SU-DHL-6 (cell line): ENCODE data around the gene DMD.

Experiments
- H2AFZ ChIP-seq: fragments of 200-600 bp; sonication (generic); 2 replicates; pipeline ENCODE4 v1.6.1; 2014; ENCODE audit warnings: low read depth, mild to moderate bottlenecking, moderate library complexity, mixed read lengths, antibody characterized with exemption, low read length; ENCODE audit not compliant: severe bottlenecking
- H3F3A ChIP-seq: fragments of 200-600 bp; shearing (Covaris generic); 2 replicates; pipeline ENCODE4 v1.6.0; 2016; ENCODE audit warnings: antibody characterized with exemption, mild to moderate bottlenecking; ENCODE audit not compliant: insufficient read depth
- H3K27ac ChIP-seq: fragments of 200-600 bp; sonication (generic); 2 replicates; pipeline ENCODE4 v1.5.1; 2016; ENCODE audit warnings: low read depth, mild to moderate bottlenecking, low read length, moderate library complexity, mixed read lengths
- H3K27me3 ChIP-seq: fragments of 200-600 bp; sonication (generic), shearing (Covaris generic); 2 replicates; pipeline ENCODE4 v1.6.0; 2014; ENCODE audit warnings: mild to moderate bottlenecking, low read length
- H3K36me3 ChIP-seq: fragments of 200-600 bp; sonication (generic); 2 replicates; pipeline ENCODE4 v1.6.1; 2014; ENCODE audit warnings: mild to moderate bottlenecking, low read length, mixed read lengths
- H3K4me2 ChIP-seq: fragments of 300-600, 200-600 bp; shearing (Covaris generic), sonication (generic); 2 replicates; pipeline ENCODE4 v1.6.0; 2014; ENCODE audit warnings: low read length, low read depth, mild to moderate bottlenecking; ENCODE audit not compliant: poor library complexity, severe bottlenecking
- H3K4me3 ChIP-seq: fragments of 200-600 bp; sonication (generic); 2 replicates; pipeline ENCODE4 v1.5.1; 2014; ENCODE audit warnings: antibody characterized with exemption, low read length, mild to moderate bottlenecking, mixed read lengths; ENCODE audit not compliant: insufficient read depth, poor library complexity, severe bottlenecking
- H3K79me2 ChIP-seq: fragments of 200-600 bp; sonication (generic); 2 replicates; pipeline ENCODE4 v1.6.1; 2014; ENCODE audit warnings: mild to moderate bottlenecking, low read length, moderate library complexity; ENCODE audit not compliant: insufficient read depth
- H3K9ac ChIP-seq: fragments of 200-600 bp; sonication (generic); 2 replicates; pipeline ENCODE4 v1.7.0; 2014; ENCODE audit warnings: mild to moderate bottlenecking, low read length
- H3K9me2 ChIP-seq: fragments of 200-600 bp; sonication (generic); replicated peaks from 2 replicates; pipeline ENCODE4 v1.6.1; 2014; ENCODE audit warnings: low read length; ENCODE audit not compliant: insufficient read depth
- H3K9me3 ChIP-seq: fragments of 200-600 bp; sonication (generic); 2 replicates; pipeline ENCODE4 v1.6.1; 2014; ENCODE audit warnings: low read length, mixed read lengths; ENCODE audit not compliant: insufficient read depth
- H4K20me1 ChIP-seq: fragments of 200-600 bp; sonication (generic); 2 replicates; pipeline ENCODE4 v1.6.1; 2014; ENCODE audit warnings: low read depth, mild to moderate bottlenecking, antibody characterized with exemption, low read length, moderate library complexity, mixed read lengths
- EZH2phosphoT487 ChIP-seq: fragments of 200-600 bp; sonication (generic), shearing (Covaris generic); conservative IDR thresholded peaks from 2 replicates; pipeline ENCODE4 v1.6.1; 2018; ENCODE audit warnings: mild to moderate bottlenecking, antibody characterized with exemption, low read length, moderate library complexity, mixed read lengths
- TF ChIP-seq, protein P1 (sequence below): fragments of 200-600 bp; sonication (generic); IDR thresholded peaks from one replicate; pipeline ENCODE4 v1.5.1; 2017; ENCODE audit warnings: antibody characterized with exemption, mild to moderate bottlenecking, low read length, moderate library complexity; ENCODE audit not compliant: insufficient read depth, poor library complexity, severe bottlenecking

Gene DMD

DNA sequence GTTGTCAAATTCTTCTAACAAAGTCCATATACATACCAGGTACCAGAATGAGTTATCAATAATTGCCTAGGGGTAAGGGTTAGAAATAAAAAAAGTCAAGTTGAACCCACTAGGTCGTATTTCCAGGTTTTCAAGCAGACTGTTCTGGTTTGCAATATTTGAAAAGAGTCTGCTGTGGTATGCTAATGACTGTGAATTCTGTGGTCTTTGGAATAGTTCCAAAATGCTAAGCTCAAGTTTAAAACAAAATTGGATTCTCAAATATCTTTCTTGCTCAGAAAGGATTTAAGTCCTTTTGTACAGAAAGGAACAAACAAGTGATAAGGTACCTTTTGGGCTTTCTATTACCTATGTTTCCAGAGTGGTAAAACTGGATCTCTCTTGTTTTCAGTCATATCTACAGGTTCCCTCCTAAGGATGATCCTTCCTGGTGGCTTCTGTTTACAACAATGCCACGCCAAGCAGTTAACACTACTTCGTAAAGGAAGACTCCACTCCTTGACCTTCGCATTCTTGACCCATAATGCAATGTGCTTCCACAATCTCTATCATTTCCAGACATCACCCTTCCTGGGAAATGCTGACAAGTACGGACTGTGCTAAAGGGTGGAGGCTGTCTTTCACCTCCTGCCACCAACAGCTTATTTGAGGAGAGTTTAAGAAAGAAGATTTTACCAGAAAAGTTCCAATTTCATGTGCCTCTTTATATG, 1607.8 kb downstream of the DMD start:
- H3K36me3 ChIP-seq = no peaks in the 10 kb centered on the region

DNA sequence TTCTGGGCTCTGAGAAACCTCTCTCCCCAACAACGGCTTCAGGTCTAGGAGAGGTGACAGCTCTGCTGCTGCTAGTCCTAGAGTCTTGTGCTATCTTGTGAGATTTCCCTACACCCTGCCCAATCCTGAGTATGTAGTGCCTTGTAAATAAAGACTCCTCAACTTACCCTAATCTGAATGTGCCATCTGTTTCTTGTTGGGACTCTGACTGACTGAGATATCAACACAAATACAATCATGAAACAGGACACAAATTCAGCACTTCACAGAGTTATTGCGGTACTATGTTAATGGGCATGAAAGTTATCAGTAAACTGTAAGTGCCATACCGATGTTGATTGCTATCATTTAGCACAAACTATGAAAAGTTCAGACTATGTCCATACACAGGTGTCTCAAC, 1610.5 kb downstream of the DMD start:
- no peak overlapping the region for H2AFZ ChIP-seq
- no peak overlapping the region for H3K9ac ChIP-seq
- no peaks in the 10 kb centered on the region for H3K27me3 ChIP-seq
- H3K4me3 ChIP-seq = no peak overlapping the region
- H3K27ac ChIP-seq = no peak overlapping the region
- no peaks in the 10 kb centered on the region for H3K79me2 ChIP-seq
- TF ChIP-seq EZH2phosphoT487 = no peak
- TF ChIP-seq, protein P1, sequence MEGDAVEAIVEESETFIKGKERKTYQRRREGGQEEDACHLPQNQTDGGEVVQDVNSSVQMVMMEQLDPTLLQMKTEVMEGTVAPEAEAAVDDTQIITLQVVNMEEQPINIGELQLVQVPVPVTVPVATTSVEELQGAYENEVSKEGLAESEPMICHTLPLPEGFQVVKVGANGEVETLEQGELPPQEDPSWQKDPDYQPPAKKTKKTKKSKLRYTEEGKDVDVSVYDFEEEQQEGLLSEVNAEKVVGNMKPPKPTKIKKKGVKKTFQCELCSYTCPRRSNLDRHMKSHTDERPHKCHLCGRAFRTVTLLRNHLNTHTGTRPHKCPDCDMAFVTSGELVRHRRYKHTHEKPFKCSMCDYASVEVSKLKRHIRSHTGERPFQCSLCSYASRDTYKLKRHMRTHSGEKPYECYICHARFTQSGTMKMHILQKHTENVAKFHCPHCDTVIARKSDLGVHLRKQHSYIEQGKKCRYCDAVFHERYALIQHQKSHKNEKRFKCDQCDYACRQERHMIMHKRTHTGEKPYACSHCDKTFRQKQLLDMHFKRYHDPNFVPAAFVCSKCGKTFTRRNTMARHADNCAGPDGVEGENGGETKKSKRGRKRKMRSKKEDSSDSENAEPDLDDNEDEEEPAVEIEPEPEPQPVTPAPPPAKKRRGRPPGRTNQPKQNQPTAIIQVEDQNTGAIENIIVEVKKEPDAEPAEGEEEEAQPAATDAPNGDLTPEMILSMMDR = no peak
- no peaks in the 10 kb centered on the region for H3F3A ChIP-seq
- no peaks in the 10 kb centered on the region for H4K20me1 ChIP-seq
- H3K9me3 ChIP-seq = no peaks in the 10 kb centered on the region
- no peaks in the 10 kb centered on the region for H3K9me2 ChIP-seq
- no peaks in the 10 kb centered on the region for H3K36me3 ChIP-seq
- no peak overlapping the region for H3K4me2 ChIP-seq

More for the DNA sequence above, 1607.8 kb downstream of the DMD start:
- Histone ChIP-seq H3K4me3 (no peak overlapping the region), H2AFZ (no peak overlapping the region), H3K9ac (no peak overlapping the region), H3K27me3 (no peaks in the 10 kb centered on the region), H3K79me2 (no peaks in the 10 kb centered on the region), H3K9me3 (no peaks in the 10 kb centered on the region), H3K4me2 (no peak overlapping the region), H4K20me1 (no peaks in the 10 kb centered on the region), H3F3A (no peaks in the 10 kb centered on the region), H3K27ac (no peak overlapping the region), H3K9me2 (no peaks in the 10 kb centered on the region)
- TF ChIP-seq, protein P1 = no peak
- TF ChIP-seq EZH2phosphoT487 = no peak

DNA sequence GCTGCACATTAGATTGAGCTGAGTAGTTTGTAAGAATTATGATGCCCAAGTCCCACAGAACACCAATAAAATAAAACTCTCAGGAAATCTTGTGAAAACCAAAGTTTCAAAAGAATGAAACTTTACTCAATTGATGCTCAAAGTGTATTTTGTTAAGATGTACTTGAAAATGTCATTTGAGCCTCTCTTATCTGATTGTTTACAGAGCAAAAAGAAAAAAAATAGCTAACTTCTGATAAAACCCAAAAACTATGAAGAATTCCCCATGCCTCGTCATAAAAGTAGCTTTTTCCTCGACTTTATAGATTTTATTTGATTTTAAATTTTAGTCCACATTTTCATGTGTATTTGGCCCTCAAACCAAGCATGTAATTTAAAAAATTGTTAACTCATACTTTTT, 1618.0 kb downstream of the DMD start:
- Histone ChIP-seq H2AFZ (no peak overlapping the region), H3K27ac (no peak overlapping the region), H3K9ac (no peak overlapping the region), H3K9me3 (no peaks in the 10 kb centered on the region), H3K4me3 (no peak overlapping the region), H3F3A (no peaks in the 10 kb centered on the region), H3K36me3 (no peaks in the 10 kb centered on the region), H3K27me3 (no peaks in the 10 kb centered on the region), H4K20me1 (no peaks in the 10 kb centered on the region), H3K4me2 (no peak overlapping the region), H3K79me2 (no peaks in the 10 kb centered on the region), H3K9me2 (no peaks in the 10 kb centered on the region)
- TF ChIP-seq EZH2phosphoT487 = no peak
- TF ChIP-seq, protein P1 = no peak
